Measurements from ENCODE around the gene PRKN. TPM values are rescaled to one million over a fixed set of nuclear protein-coding genes. Genes with fewer than 3 reads are reported as not detected.

PRKN gene
- total and polyA plus RNA-seq, 2 experiments from 2014 or later, result 0.10 to 0.84 TPM

DNA sequence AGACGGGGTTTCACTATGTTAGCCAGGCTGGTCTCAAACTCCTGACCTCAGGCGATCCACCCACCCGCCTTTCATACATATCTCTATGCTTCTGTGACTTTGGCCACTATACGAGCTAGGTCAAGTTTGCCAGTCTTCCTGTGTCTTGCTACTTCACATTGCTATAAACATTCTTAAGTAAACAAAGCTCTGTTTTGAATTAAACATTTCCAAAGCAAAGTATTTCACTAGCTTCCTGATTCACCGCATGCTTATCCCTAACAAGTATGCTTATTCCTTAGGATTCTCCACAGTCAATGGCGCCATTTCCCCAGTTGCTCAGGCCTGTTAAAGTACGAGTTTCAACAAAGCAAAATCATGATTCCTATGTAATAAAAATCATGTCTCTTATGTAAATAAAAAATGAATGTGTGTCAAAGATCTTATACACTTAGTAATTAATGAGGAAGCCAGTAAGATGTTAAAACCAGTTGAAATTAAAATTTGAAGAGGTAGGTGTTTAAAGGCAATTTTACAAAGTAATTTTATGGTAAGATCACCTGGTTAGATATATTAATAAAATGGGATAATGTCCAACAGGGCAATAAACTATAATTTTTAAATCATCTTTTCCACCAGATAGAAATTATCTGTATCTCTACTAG is 88.5 kb downstream of the PRKN start (continued):
- no peak for TF ChIP-seq POLR2AphosphoS5 (IDR thresholded peaks at IDR 0.05; ENCODE audit: low read depth)
- no peak for TF ChIP-seq CREB1 (CRISPR knock-in tag; IDR thresholded peaks at IDR 0.05; ENCODE audit: low read depth)
- no peak for TF ChIP-seq ZNF114 (CRISPR knock-in tag; IDR thresholded peaks at IDR 0.05)
- no peak for TF ChIP-seq EZH2 (IDR thresholded peaks at IDR 0.05; ENCODE audit: low read depth, unreplicated experiment)
- TF ChIP-seq EZH2phosphoT487 (IDR thresholded peaks at IDR 0.05; ENCODE audit: unreplicated experiment), result no peak
- TF ChIP-seq NANOG (IDR thresholded peaks at IDR 0.05; ENCODE audit: borderline replicate concordance), result no peak

DNA sequence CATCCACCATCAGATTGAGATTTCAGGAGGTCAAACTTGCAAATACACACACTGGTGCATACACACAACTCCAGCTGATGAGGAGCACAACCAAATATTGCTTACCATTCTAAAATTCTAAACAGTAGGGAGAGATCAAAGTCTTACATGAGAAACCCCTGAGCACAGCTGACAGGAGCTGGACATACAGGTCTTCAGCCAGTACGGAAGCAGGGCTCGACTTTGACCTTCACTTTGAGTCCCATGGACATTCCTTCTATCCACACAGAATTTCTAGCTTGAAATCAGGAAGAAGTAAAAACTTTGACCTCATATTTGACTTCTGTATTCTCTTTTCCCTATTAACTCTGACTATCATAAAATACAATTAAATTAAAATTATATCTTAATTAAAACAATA is 90.2 kb downstream of the PRKN start:
- Mint-ChIP-seq H3K27ac (no peak overlapping the region), H3K4me3 (no peak overlapping the region), H3K9me3 (no peaks in the 10 kb centered on the region), H3K36me3 (ENCODE audit: low read depth) (no peaks in the 10 kb centered on the region), H3K4me1 (peaks cover 5% of the 10 kb centered on the region; the same call in 2 of the 3 replicates), H3K27me3 (ENCODE audit: insufficient read depth, low read depth, poor library complexity) (no peaks in the 10 kb centered on the region)
- DNase-seq (ENCODE audit: low spot score), result no peak
- Histone ChIP-seq H3K27ac (ENCODE audit: low read depth) (no peak overlapping the region), H3K4me3 (no peak overlapping the region), H3K4me1 (ENCODE audit: insufficient read depth) (no peaks in the 10 kb centered on the region), H3K4me2 (no peak overlapping the region), H4K20me1 (replicated peaks; ENCODE audit: insufficient read depth) (no peaks in the 10 kb centered on the region), H3K27me3 (ENCODE audit: insufficient read depth) (no peaks in the 10 kb centered on the region), H3K79me2 (replicated peaks; ENCODE audit: insufficient read depth) (no peaks in the 10 kb centered on the region), H2AFZ (no peak overlapping the region), H3K9me2 (ENCODE audit: insufficient read depth) (no peaks in the 10 kb centered on the region), H3K36me3 (ENCODE audit: insufficient read depth) (no peaks in the 10 kb centered on the region), H3F3A (replicated peaks; ENCODE audit: low read depth) (no peaks in the 10 kb centered on the region)
- no peak for ATAC-seq
- TF ChIP-seq ZNF331 (CRISPR knock-in tag; IDR thresholded peaks at IDR 0.05; ENCODE audit: low read depth), result no peak
- TF ChIP-seq JUNB (IDR thresholded peaks at IDR 0.05; ENCODE audit: unreplicated experiment), result no peak
- TF ChIP-seq CTCF (conservative IDR thresholded peaks at IDR 0.05; ENCODE audit: low read depth in 2 of 2), result no peak
- TF ChIP-seq, protein P1, sequence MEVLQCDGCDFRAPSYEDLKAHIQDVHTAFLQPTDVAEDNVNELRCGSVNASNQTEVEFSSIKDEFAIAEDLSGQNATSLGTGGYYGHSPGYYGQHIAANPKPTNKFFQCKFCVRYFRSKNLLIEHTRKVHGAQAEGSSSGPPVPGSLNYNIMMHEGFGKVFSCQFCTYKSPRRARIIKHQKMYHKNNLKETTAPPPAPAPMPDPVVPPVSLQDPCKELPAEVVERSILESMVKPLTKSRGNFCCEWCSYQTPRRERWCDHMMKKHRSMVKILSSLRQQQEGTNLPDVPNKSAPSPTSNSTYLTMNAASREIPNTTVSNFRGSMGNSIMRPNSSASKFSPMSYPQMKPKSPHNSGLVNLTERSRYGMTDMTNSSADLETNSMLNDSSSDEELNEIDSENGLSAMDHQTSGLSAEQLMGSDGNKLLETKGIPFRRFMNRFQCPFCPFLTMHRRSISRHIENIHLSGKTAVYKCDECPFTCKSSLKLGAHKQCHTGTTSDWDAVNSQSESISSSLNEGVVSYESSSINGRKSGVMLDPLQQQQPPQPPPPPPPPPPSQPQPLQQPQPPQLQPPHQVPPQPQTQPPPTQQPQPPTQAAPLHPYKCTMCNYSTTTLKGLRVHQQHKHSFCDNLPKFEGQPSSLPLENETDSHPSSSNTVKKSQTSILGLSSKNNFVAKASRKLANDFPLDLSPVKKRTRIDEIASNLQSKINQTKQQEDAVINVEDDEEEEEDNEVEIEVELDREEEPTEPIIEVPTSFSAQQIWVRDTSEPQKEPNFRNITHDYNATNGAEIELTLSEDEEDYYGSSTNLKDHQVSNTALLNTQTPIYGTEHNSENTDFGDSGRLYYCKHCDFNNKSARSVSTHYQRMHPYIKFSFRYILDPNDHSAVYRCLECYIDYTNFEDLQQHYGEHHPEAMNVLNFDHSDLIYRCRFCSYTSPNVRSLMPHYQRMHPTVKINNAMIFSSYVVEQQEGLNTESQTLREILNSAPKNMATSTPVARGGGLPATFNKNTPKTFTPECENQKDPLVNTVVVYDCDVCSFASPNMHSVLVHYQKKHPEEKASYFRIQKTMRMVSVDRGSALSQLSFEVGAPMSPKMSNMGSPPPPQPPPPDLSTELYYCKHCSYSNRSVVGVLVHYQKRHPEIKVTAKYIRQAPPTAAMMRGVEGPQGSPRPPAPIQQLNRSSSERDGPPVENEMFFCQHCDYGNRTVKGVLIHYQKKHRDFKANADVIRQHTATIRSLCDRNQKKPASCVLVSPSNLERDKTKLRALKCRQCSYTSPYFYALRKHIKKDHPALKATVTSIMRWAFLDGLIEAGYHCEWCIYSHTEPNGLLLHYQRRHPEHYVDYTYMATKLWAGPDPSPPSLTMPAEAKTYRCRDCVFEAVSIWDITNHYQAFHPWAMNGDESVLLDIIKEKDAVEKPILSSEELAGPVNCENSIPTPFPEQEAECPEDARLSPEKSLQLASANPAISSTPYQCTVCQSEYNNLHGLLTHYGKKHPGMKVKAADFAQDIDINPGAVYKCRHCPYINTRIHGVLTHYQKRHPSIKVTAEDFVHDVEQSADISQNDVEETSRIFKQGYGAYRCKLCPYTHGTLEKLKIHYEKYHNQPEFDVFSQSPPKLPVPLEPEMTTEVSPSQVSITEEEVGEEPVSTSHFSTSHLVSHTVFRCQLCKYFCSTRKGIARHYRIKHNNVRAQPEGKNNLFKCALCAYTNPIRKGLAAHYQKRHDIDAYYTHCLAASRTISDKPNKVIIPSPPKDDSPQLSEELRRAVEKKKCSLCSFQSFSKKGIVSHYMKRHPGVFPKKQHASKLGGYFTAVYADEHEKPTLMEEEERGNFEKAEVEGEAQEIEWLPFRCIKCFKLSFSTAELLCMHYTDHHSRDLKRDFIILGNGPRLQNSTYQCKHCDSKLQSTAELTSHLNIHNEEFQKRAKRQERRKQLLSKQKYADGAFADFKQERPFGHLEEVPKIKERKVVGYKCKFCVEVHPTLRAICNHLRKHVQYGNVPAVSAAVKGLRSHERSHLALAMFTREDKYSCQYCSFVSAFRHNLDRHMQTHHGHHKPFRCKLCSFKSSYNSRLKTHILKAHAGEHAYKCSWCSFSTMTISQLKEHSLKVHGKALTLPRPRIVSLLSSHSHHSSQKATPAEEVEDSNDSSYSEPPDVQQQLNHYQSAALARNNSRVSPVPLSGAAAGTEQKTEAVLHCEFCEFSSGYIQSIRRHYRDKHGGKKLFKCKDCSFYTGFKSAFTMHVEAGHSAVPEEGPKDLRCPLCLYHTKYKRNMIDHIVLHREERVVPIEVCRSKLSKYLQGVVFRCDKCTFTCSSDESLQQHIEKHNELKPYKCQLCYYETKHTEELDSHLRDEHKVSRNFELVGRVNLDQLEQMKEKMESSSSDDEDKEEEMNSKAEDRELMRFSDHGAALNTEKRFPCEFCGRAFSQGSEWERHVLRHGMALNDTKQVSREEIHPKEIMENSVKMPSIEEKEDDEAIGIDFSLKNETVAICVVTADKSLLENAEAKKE (CRISPR knock-in tag; IDR thresholded peaks at IDR 0.05), result no peak
- TF ChIP-seq ZNF114 (CRISPR knock-in tag; IDR thresholded peaks at IDR 0.05), result no peak
- TF ChIP-seq NANOG (IDR thresholded peaks at IDR 0.05; ENCODE audit: borderline replicate concordance), result no peak
- TF ChIP-seq REST (IDR thresholded peaks at IDR 0.05; ENCODE audit: unreplicated experiment), result no peak
- TF ChIP-seq ETS1 (IDR thresholded peaks at IDR 0.05), result no peak
- TF ChIP-seq POLR2AphosphoS5 (IDR thresholded peaks at IDR 0.05; ENCODE audit: low read depth), result no peak
- no peak for TF ChIP-seq EZH2phosphoT487 (IDR thresholded peaks at IDR 0.05; ENCODE audit: unreplicated experiment)
- no peak for TF ChIP-seq EZH2 (IDR thresholded peaks at IDR 0.05; ENCODE audit: low read depth, unreplicated experiment)

All from GM23338 (cell line).